HEK293 (cell line): Measurements from ENCODE around the gene ISYNA1.

ENCODE experiments used
- OSR2 ChIP-seq: fragments of 450-650 bp; formaldehyde crosslinking; IDR thresholded peaks from 2 replicates; pipeline ENCODE4 v1.5.1; 2016; ENCODE audit warnings: missing biosample characterization, missing genetic modification characterization
- RBAK ChIP-seq: fragments of 450-650 bp; formaldehyde crosslinking; IDR thresholded peaks from 2 replicates; pipeline ENCODE4 v1.5.1; 2016; ENCODE audit warnings: missing biosample characterization, missing genetic modification characterization
- SALL2 ChIP-seq: fragments of 450-650 bp; formaldehyde crosslinking; IDR thresholded peaks from 2 replicates; pipeline ENCODE4 v1.5.0; 2017; ENCODE audit warnings: missing biosample characterization, mild to moderate bottlenecking, missing genetic modification characterization, borderline replicate concordance
- ZBTB48 ChIP-seq: fragments of 450-650 bp; formaldehyde crosslinking; IDR thresholded peaks from 2 replicates; pipeline ENCODE4 v1.5.1; 2016; ENCODE audit warnings: missing biosample characterization, missing genetic modification characterization
- ZFP3 ChIP-seq: fragments of 450-650 bp; formaldehyde crosslinking; IDR thresholded peaks from 2 replicates; pipeline ENCODE4 v1.5.1; 2016; ENCODE audit warnings: low read depth, missing biosample characterization, missing genetic modification characterization
- ZNF16 ChIP-seq: fragments of 450-650 bp; formaldehyde crosslinking; IDR thresholded peaks from 2 replicates; pipeline ENCODE4 v1.5.1; 2016; ENCODE audit warnings: low read depth, missing biosample characterization, missing genetic modification characterization
- ZNF169 ChIP-seq: fragments of 450-650 bp; formaldehyde crosslinking; IDR thresholded peaks from 2 replicates; pipeline ENCODE4 v1.5.1; 2016; ENCODE audit warnings: missing biosample characterization, missing genetic modification characterization
- ZNF366 ChIP-seq: fragments of 450-650 bp; formaldehyde crosslinking; conservative IDR thresholded peaks from 2 replicates; pipeline ENCODE4 v1.5.1; 2016; ENCODE audit warnings: missing biosample characterization, missing genetic modification characterization
- ZNF585B ChIP-seq: fragments of 450-650 bp; formaldehyde crosslinking; IDR thresholded peaks from 2 replicates; pipeline ENCODE4 v1.5.1; 2016; ENCODE audit warnings: missing biosample characterization, missing genetic modification characterization
- ZNF596 ChIP-seq: fragments of 450-650 bp; IDR thresholded peaks from 2 replicates; pipeline ENCODE4 v1.5.0; 2018; ENCODE audit warnings: missing biosample characterization, mild to moderate bottlenecking, missing genetic modification characterization, moderate library complexity
- ZNF629 ChIP-seq: fragments of 450-650 bp; formaldehyde crosslinking; IDR thresholded peaks from 2 replicates; pipeline ENCODE4 v1.5.1; 2017; ENCODE audit warnings: missing biosample characterization, missing genetic modification characterization
- ZNF664 ChIP-seq: fragments of 450-650 bp; formaldehyde crosslinking; IDR thresholded peaks from 2 replicates; pipeline ENCODE4 v1.5.1; 2016; ENCODE audit warnings: missing biosample characterization, missing genetic modification characterization
- ZNF777 ChIP-seq: fragments of 450-650 bp; formaldehyde crosslinking; IDR thresholded peaks from 2 replicates; pipeline ENCODE4 v1.5.1; 2017; ENCODE audit warnings: missing biosample characterization, missing genetic modification characterization, borderline replicate concordance
- TF ChIP-seq, protein P1 (sequence below): fragments of 450-650 bp; formaldehyde crosslinking; IDR thresholded peaks from 2 replicates; pipeline ENCODE4 v1.5.1; 2016; ENCODE audit warnings: missing biosample characterization, missing genetic modification characterization, borderline replicate concordance
- TF ChIP-seq, protein P2 (sequence below): fragments of 450-650 bp; formaldehyde crosslinking; conservative IDR thresholded peaks from 2 replicates; pipeline ENCODE4 v1.5.1; 2016; ENCODE audit warnings: low read depth, missing biosample characterization, missing genetic modification characterization
- TF ChIP-seq, protein P3 (sequence below): fragments of 450-650 bp; formaldehyde crosslinking; IDR thresholded peaks from 2 replicates; pipeline ENCODE4; 2016; ENCODE audit warnings: missing biosample characterization, missing genetic modification characterization
- TF ChIP-seq, protein P4 (sequence below): fragments of 450-650 bp; formaldehyde crosslinking; IDR thresholded peaks from 2 replicates; pipeline ENCODE4 v1.5.1; 2016; ENCODE audit warnings: missing biosample characterization, missing genetic modification characterization
- TF ChIP-seq, protein P5 (sequence below): fragments of 450-650 bp; formaldehyde crosslinking; IDR thresholded peaks from 2 replicates; pipeline ENCODE4 v1.5.1; 2016; ENCODE audit warnings: missing biosample characterization, missing genetic modification characterization
- TF ChIP-seq, protein P6 (sequence below): fragments of 450-650 bp; formaldehyde crosslinking; IDR thresholded peaks from 2 replicates; pipeline ENCODE4 v1.5.1; 2016; ENCODE audit warnings: missing biosample characterization, missing genetic modification characterization

ISYNA1 gene

DNA sequence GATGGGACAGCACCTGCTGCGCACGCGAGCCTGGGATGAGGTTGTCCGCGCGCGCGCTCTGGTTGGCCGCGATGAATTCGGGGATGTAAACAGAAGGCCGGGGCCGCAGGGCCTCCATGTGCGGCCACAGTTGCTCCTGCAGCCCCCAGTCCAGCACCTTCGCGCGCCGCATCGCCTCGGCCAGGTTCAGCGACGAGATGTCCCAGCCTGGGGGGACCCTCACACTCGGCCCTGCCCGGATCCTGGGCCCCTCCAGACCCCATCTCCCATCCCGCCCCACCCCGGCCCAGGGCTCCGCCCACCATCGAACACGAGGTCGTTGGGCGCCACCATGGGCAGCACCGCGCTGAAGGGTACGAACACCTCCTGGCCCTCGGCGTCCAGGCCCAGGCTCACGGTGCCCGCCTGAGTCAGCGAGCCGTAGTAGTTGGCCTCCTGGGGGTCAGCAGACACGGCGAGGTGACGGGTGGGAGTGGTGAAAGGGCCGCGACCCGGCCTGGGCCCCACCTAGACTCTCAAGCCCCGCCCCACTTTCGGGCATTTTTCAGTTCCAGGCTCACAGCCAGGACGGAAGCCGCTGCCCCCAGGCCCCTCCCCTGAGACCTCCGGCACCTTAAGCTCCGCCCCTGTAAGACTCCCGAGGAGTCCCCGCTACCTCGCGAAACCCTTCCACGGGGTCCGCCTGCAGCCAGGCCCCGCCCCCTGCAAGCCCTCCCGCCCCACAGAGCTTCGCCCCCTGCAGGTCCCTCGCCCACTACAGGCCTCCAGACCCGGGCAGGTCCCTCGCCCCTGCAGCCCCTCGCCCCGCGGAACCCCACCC is 1.1 kb downstream of the ISYNA1 start (continued):
- TF ChIP-seq, protein P1, sequence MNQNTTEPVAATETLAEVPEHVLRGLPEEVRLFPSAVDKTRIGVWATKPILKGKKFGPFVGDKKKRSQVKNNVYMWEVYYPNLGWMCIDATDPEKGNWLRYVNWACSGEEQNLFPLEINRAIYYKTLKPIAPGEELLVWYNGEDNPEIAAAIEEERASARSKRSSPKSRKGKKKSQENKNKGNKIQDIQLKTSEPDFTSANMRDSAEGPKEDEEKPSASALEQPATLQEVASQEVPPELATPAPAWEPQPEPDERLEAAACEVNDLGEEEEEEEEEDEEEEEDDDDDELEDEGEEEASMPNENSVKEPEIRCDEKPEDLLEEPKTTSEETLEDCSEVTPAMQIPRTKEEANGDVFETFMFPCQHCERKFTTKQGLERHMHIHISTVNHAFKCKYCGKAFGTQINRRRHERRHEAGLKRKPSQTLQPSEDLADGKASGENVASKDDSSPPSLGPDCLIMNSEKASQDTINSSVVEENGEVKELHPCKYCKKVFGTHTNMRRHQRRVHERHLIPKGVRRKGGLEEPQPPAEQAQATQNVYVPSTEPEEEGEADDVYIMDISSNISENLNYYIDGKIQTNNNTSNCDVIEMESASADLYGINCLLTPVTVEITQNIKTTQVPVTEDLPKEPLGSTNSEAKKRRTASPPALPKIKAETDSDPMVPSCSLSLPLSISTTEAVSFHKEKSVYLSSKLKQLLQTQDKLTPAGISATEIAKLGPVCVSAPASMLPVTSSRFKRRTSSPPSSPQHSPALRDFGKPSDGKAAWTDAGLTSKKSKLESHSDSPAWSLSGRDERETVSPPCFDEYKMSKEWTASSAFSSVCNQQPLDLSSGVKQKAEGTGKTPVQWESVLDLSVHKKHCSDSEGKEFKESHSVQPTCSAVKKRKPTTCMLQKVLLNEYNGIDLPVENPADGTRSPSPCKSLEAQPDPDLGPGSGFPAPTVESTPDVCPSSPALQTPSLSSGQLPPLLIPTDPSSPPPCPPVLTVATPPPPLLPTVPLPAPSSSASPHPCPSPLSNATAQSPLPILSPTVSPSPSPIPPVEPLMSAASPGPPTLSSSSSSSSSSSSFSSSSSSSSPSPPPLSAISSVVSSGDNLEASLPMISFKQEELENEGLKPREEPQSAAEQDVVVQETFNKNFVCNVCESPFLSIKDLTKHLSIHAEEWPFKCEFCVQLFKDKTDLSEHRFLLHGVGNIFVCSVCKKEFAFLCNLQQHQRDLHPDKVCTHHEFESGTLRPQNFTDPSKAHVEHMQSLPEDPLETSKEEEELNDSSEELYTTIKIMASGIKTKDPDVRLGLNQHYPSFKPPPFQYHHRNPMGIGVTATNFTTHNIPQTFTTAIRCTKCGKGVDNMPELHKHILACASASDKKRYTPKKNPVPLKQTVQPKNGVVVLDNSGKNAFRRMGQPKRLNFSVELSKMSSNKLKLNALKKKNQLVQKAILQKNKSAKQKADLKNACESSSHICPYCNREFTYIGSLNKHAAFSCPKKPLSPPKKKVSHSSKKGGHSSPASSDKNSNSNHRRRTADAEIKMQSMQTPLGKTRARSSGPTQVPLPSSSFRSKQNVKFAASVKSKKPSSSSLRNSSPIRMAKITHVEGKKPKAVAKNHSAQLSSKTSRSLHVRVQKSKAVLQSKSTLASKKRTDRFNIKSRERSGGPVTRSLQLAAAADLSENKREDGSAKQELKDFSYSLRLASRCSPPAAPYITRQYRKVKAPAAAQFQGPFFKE: no peak
- TF ChIP-seq, protein P2, sequence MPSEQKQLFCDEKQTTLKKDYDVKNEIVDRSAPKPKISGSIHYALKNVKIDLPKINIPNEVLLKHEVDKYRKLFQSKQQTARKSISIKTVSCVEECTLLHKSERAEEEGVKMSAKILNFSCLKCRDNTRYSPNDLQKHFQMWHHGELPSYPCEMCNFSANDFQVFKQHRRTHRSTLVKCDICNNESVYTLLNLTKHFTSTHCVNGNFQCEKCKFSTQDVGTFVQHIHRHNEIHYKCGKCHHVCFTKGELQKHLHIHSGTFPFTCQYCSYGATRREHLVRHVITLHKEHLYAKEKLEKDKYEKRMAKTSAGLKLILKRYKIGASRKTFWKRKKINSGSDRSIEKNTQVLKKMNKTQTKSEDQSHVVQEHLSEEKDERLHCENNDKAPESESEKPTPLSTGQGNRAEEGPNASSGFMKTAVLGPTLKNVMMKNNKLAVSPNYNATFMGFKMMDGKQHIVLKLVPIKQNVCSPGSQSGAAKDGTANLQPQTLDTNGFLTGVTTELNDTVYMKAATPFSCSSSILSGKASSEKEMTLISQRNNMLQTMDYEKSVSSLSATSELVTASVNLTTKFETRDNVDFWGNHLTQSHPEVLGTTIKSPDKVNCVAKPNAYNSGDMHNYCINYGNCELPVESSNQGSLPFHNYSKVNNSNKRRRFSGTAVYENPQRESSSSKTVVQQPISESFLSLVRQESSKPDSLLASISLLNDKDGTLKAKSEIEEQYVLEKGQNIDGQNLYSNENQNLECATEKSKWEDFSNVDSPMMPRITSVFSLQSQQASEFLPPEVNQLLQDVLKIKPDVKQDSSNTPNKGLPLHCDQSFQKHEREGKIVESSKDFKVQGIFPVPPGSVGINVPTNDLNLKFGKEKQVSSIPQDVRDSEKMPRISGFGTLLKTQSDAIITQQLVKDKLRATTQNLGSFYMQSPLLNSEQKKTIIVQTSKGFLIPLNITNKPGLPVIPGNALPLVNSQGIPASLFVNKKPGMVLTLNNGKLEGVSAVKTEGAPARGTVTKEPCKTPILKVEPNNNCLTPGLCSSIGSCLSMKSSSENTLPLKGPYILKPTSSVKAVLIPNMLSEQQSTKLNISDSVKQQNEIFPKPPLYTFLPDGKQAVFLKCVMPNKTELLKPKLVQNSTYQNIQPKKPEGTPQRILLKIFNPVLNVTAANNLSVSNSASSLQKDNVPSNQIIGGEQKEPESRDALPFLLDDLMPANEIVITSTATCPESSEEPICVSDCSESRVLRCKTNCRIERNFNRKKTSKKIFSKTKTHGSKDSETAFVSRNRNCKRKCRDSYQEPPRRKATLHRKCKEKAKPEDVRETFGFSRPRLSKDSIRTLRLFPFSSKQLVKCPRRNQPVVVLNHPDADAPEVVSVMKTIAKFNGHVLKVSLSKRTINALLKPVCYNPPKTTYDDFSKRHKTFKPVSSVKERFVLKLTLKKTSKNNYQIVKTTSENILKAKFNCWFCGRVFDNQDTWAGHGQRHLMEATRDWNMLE (tag by site-specific recombination): no peak
- TF ChIP-seq RBAK (tag by site-specific recombination) (no peak), ZNF169 (tag by site-specific recombination) (no peak), ZNF596 (tag by site-specific recombination) (no peak), ZNF16 (tag by site-specific recombination) (no peak), ZBTB48 (no peak), ZNF366 (tag by site-specific recombination) (no peak), ZNF777 (tag by site-specific recombination) (no peak), ZNF629 (tag by site-specific recombination) (no peak; the same call in 1 of the 2 replicates), SALL2 (tag by site-specific recombination) (no peak), ZFP3 (tag by site-specific recombination) (no peak), ZNF664 (tag by site-specific recombination) (no peak), ZNF585B (no peak), OSR2 (tag by site-specific recombination) (peak; percentile 76)
- TF ChIP-seq, protein P3, sequence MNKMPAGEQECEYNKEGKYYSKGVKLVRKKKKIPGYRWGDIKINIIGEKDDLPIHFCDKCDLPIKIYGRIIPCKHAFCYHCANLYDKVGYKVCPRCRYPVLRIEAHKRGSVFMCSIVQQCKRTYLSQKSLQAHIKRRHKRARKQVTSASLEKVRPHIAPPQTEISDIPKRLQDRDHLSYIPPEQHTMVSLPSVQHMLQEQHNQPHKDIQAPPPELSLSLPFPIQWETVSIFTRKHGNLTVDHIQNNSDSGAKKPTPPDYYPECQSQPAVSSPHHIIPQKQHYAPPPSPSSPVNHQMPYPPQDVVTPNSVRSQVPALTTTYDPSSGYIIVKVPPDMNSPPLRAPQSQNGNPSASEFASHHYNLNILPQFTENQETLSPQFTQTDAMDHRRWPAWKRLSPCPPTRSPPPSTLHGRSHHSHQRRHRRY (tag by site-specific recombination): no peak
- TF ChIP-seq, protein P4, sequence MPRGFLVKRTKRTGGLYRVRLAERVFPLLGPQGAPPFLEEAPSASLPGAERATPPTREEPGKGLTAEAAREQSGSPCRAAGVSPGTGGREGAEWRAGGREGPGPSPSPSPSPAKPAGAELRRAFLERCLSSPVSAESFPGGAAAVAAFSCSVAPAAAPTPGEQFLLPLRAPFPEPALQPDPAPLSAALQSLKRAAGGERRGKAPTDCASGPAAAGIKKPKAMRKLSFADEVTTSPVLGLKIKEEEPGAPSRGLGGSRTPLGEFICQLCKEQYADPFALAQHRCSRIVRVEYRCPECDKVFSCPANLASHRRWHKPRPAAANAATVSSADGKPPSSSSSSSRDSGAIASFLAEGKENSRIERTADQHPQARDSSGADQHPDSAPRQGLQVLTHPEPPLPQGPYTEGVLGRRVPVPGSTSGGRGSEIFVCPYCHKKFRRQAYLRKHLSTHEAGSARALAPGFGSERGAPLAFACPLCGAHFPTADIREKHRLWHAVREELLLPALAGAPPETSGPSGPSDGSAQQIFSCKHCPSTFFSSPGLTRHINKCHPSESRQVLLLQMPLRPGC (tag by site-specific recombination): no peak
- TF ChIP-seq, protein P5, sequence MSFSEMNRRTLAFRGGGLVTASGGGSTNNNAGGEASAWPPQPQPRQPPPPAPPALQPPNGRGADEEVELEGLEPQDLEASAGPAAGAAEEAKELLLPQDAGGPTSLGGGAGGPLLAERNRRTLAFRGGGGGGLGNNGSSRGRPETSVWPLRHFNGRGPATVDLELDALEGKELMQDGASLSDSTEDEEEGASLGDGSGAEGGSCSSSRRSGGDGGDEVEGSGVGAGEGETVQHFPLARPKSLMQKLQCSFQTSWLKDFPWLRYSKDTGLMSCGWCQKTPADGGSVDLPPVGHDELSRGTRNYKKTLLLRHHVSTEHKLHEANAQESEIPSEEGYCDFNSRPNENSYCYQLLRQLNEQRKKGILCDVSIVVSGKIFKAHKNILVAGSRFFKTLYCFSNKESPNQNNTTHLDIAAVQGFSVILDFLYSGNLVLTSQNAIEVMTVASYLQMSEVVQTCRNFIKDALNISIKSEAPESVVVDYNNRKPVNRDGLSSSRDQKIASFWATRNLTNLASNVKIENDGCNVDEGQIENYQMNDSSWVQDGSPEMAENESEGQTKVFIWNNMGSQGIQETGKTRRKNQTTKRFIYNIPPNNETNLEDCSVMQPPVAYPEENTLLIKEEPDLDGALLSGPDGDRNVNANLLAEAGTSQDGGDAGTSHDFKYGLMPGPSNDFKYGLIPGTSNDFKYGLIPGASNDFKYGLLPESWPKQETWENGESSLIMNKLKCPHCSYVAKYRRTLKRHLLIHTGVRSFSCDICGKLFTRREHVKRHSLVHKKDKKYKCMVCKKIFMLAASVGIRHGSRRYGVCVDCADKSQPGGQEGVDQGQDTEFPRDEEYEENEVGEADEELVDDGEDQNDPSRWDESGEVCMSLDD (tag by site-specific recombination): no peak
- TF ChIP-seq, protein P6, sequence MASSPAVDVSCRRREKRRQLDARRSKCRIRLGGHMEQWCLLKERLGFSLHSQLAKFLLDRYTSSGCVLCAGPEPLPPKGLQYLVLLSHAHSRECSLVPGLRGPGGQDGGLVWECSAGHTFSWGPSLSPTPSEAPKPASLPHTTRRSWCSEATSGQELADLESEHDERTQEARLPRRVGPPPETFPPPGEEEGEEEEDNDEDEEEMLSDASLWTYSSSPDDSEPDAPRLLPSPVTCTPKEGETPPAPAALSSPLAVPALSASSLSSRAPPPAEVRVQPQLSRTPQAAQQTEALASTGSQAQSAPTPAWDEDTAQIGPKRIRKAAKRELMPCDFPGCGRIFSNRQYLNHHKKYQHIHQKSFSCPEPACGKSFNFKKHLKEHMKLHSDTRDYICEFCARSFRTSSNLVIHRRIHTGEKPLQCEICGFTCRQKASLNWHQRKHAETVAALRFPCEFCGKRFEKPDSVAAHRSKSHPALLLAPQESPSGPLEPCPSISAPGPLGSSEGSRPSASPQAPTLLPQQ (tag by site-specific recombination): peak; percentile 98
- TF ChIP-seq, all 188 proteins: peak for 33
